Myocyte (in vitro differentiated cells): ENCODE results near the gene VAPB. TPM values are rescaled to one million over a fixed set of nuclear protein-coding genes. Genes with fewer than 3 reads are reported as not detected.

Experiments used
- DNase-seq: peaks from one replicate; pipeline ENCODE4 v3.0.0-alpha.2; 2012; ENCODE audit warnings: low read depth
- total RNA-seq: library from RNA; depleted of rRNA; stranded (reverse); fragments of >200 nt; gene quantifications from 2 replicates; pipeline ENCODE4 v1.2.3, GENCODE V29; 2014

The VAPB gene
- total RNA-seq, 1 donor from 2014 or later, result 18.9 TPM

- DNase-seq, result no peak
Observed at GRCh38 chr20:58377766-58378401, 11.1 kb upstream of the VAPB start.

- DNase-seq, result no peak
Observed at GRCh38 chr20:58378704-58379103, 10.3 kb upstream of the VAPB start.

- DNase-seq, result no peak
Observed at GRCh38 chr20:58381627-58382026, 7.4 kb upstream of the VAPB start.

GRCh38 chr20:58382096-58382495 is 6.9 kb upstream of the VAPB start:
- no peak for DNase-seq

GRCh38 chr20:58384821-58385220 is 4.2 kb upstream of the VAPB start:
- DNase-seq, result peak; percentile 68

GRCh38 chr20:58388028-58388601 is 914 bp upstream of the VAPB start:
- no peak for DNase-seq

GRCh38 chr20:58389324-58389967 is 417 bp downstream of the VAPB start:
- DNase-seq, result peak; percentile 75

- DNase-seq, result no peak
Observed at GRCh38 chr20:58389968-58390658, 1.1 kb downstream of the VAPB start.

- DNase-seq, result no peak
Observed at GRCh38 chr20:58390659-58391035, 1.6 kb downstream of the VAPB start.

GRCh38 chr20:58392286-58392685 is 3.3 kb downstream of the VAPB start:
- no peak for DNase-seq

GRCh38 chr20:58393299-58393698 is 4.3 kb downstream of the VAPB start:
- no peak for DNase-seq

GRCh38 chr20:58394801-58395200 is 5.8 kb downstream of the VAPB start:
- no peak for DNase-seq

- no peak for DNase-seq
Observed at GRCh38 chr20:58395604-58396003, 6.6 kb downstream of the VAPB start.

GRCh38 chr20:58397429-58397828 is 8.4 kb downstream of the VAPB start:
- no peak for DNase-seq

GRCh38 chr20:58398254-58398653 is 9.2 kb downstream of the VAPB start:
- no peak for DNase-seq

GRCh38 chr20:58399926-58400325 is 10.9 kb downstream of the VAPB start:
- no peak for DNase-seq

- DNase-seq, result no peak
Observed at GRCh38 chr20:58401162-58401561, 12.1 kb downstream of the VAPB start.

GRCh38 chr20:58402305-58402704 is 13.3 kb downstream of the VAPB start:
- no peak for DNase-seq

GRCh38 chr20:58402827-58403226 is 13.8 kb downstream of the VAPB start:
- DNase-seq, result no peak

GRCh38 chr20:58403272-58403671 is 14.2 kb downstream of the VAPB start:
- DNase-seq, result no peak

GRCh38 chr20:58405504-58406291 is 16.7 kb downstream of the VAPB start:
- DNase-seq, result no peak
